KMS-11 (cell line): ENCODE measurements around the gene ZRSR2.

Source experiments
- H2AFZ ChIP-seq: fragments of 200-600 bp; sonication (generic); 2 replicates; pipeline ENCODE4 v1.6.1; 2016; ENCODE audit warnings: antibody characterized with exemption, mixed run types, low read depth
- H3K27ac ChIP-seq: fragments of 200-600 bp; sonication (generic); 2 replicates; pipeline ENCODE4 v1.6.1; 2016; ENCODE audit warnings: mild to moderate bottlenecking, mixed run types
- H3K27me3 ChIP-seq: fragments of 200-600 bp; sonication (generic); 2 replicates; pipeline ENCODE4 v1.6.1; 2017; ENCODE audit warnings: mild to moderate bottlenecking, low read depth, mixed run types, moderate library complexity; ENCODE audit not compliant: insufficient read depth
- H3K36me3 ChIP-seq: fragments of 200-600 bp; sonication (generic); 2 replicates; pipeline ENCODE4 v1.6.1; 2017; ENCODE audit warnings: mild to moderate bottlenecking, mixed run types; ENCODE audit not compliant: insufficient read depth
- H3K4me1 ChIP-seq: fragments of 200-600 bp; sonication (generic); 2 replicates; pipeline ENCODE4 v1.6.1; 2016; ENCODE audit warnings: mild to moderate bottlenecking, low read depth, mixed run types; ENCODE audit not compliant: poor library complexity, severe bottlenecking
- H3K4me2 ChIP-seq: fragments of 200-600 bp; sonication (generic); 2 replicates; pipeline ENCODE4 v1.7.0; 2016; ENCODE audit warnings: mild to moderate bottlenecking, mixed run types
- H3K4me3 ChIP-seq: fragments of 200-600 bp; sonication (generic); IDR thresholded peaks from 2 replicates; pipeline ENCODE4 v1.6.1; 2017; ENCODE audit warnings: low read depth, low read length, mixed read lengths; ENCODE audit not compliant: insufficient read depth
- H3K79me2 ChIP-seq: fragments of 200-600 bp; sonication (generic); 2 replicates; pipeline ENCODE4 v1.6.1; 2016; ENCODE audit warnings: low read depth, mixed run types; ENCODE audit not compliant: insufficient read depth
- H3K9ac ChIP-seq: fragments of 200-600 bp; sonication (generic); 2 replicates; pipeline ENCODE4 v1.6.1; 2016; ENCODE audit warnings: mild to moderate bottlenecking, mixed run types
- H4K20me1 ChIP-seq: fragments of 200-600 bp; sonication (generic); 2 replicates; pipeline ENCODE4 v1.6.1; 2016; ENCODE audit warnings: mild to moderate bottlenecking, mixed run types; ENCODE audit not compliant: insufficient read depth
- CTCF ChIP-seq: fragments of 200-600 bp; sonication (generic); conservative IDR thresholded peaks from 2 replicates; pipeline ENCODE4 v1.6.1; 2017; ENCODE audit warnings: low read depth, mild to moderate bottlenecking, antibody characterized with exemption, low read length, moderate library complexity, mixed read lengths

The ZRSR2 gene

GRCh38 chrX:15747626-15748173, 42.6 kb upstream of the ZRSR2 start:
- Histone ChIP-seq H3K4me3 (no peak overlapping the region), H3K27ac (no peak overlapping the region), H2AFZ (no peak overlapping the region), H3K4me2 (no peak overlapping the region), H3K36me3 (no peaks in the 10 kb centered on the region), H3K27me3 (no peaks in the 10 kb centered on the region), H3K9ac (no peak overlapping the region), H3K79me2 (no peaks in the 10 kb centered on the region), H3K4me1 (no peaks in the 10 kb centered on the region), H4K20me1 (no peaks in the 10 kb centered on the region)
- no peak for TF ChIP-seq CTCF

GRCh38 chrX:15748841-15749240, 41.4 kb upstream of the ZRSR2 start:
- no peak overlapping the region for H3K27ac ChIP-seq

GRCh38 chrX:15749642-15750610, 40.4 kb upstream of the ZRSR2 start:
- Histone ChIP-seq H3K36me3 (no peaks in the 10 kb centered on the region), H3K27ac (no peak overlapping the region), H3K9ac (no peak overlapping the region), H3K4me3 (no peak overlapping the region), H3K4me2 (no peak overlapping the region), H3K79me2 (no peaks in the 10 kb centered on the region), H3K27me3 (no peaks in the 10 kb centered on the region), H4K20me1 (no peaks in the 10 kb centered on the region), H2AFZ (no peak overlapping the region), H3K4me1 (no peaks in the 10 kb centered on the region)
- no peak for TF ChIP-seq CTCF

More at GRCh38 chrX:15748841-15749240, 41.4 kb upstream of the ZRSR2 start:
- no peak overlapping the region for H3K4me3 ChIP-seq
- no peak overlapping the region for H3K4me2 ChIP-seq
- no peak overlapping the region for H2AFZ ChIP-seq
- H3K36me3 ChIP-seq, result no peaks in the 10 kb centered on the region
- no peaks in the 10 kb centered on the region for H4K20me1 ChIP-seq
- no peak overlapping the region for H3K9ac ChIP-seq
- no peaks in the 10 kb centered on the region for H3K4me1 ChIP-seq
- H3K79me2 ChIP-seq, result no peaks in the 10 kb centered on the region
- no peak for TF ChIP-seq CTCF
- H3K27me3 ChIP-seq, result no peaks in the 10 kb centered on the region

GRCh38 chrX:15750611-15751154, 39.6 kb upstream of the ZRSR2 start:
- H3K4me3 ChIP-seq, result no peak overlapping the region
- no peak overlapping the region for H3K27ac ChIP-seq
- H3K4me1 ChIP-seq, result no peaks in the 10 kb centered on the region
- no peak overlapping the region for H2AFZ ChIP-seq
- no peak for TF ChIP-seq CTCF
- no peaks in the 10 kb centered on the region for H3K27me3 ChIP-seq
- H3K9ac ChIP-seq, result no peak overlapping the region
- H3K4me2 ChIP-seq, result no peak overlapping the region
- H4K20me1 ChIP-seq, result no peaks in the 10 kb centered on the region
- no peaks in the 10 kb centered on the region for H3K79me2 ChIP-seq
- H3K36me3 ChIP-seq, result no peaks in the 10 kb centered on the region
